ENCODE results near the gene CALU. TPM values are rescaled to one million over a fixed set of nuclear protein-coding genes. Genes with fewer than 3 reads are reported as not detected.
A peak's percentile ranks its signal among the peaks of the same experiment; 100 is the strongest.

The CALU gene
- polyA plus RNA-seq, 1 donor from 2014 or later, result 38.1 TPM

- Histone ChIP-seq H3K79me2 (replicated peaks; ENCODE audit: insufficient read depth, low read length) (peaks cover 6% of the 10 kb centered on the region), H3F3A (ENCODE audit: insufficient read depth, low read length, poor library complexity, severe bottlenecking) (no peaks in the 10 kb centered on the region), H3K27ac (ENCODE audit: low read length) (peak overlapping the region; percentile 52), H3K9me3 (ENCODE audit: low read length) (no peaks in the 10 kb centered on the region), H3K27me3 (ENCODE audit: insufficient read depth, low read depth, low read length) (no peaks in the 10 kb centered on the region), H4K20me1 (ENCODE audit: insufficient read depth) (no peaks in the 10 kb centered on the region), H3K4me2 (ENCODE audit: low read length) (peak overlapping the region; percentile 55), H2AFZ (ENCODE audit: low read depth, low read length) (peak overlapping the region; percentile 88), H3K9ac (ENCODE audit: low read length) (peak overlapping the region; percentile 92), H3K9me2 (ENCODE audit: insufficient read depth, low read length) (no peaks in the 10 kb centered on the region), H3K4me3 (ENCODE audit: low read length) (peak overlapping the region; percentile 98), H3K36me3 (ENCODE audit: insufficient read depth, low read length) (no peaks in the 10 kb centered on the region)
- TF ChIP-seq REST (IDR thresholded peaks at IDR 0.05; ENCODE audit: borderline replicate concordance) (no peak), TAF1 (IDR thresholded peaks at IDR 0.05; ENCODE audit: low read depth) (no peak), EZH2 (IDR thresholded peaks at IDR 0.05; ENCODE audit: borderline replicate concordance, insufficient read depth, low read length, poor library complexity, severe bottlenecking) (no peak), EP300 (conservative IDR thresholded peaks at IDR 0.05; ENCODE audit: poor library complexity, severe bottlenecking) (no peak)
- TF ChIP-seq, protein P1, sequence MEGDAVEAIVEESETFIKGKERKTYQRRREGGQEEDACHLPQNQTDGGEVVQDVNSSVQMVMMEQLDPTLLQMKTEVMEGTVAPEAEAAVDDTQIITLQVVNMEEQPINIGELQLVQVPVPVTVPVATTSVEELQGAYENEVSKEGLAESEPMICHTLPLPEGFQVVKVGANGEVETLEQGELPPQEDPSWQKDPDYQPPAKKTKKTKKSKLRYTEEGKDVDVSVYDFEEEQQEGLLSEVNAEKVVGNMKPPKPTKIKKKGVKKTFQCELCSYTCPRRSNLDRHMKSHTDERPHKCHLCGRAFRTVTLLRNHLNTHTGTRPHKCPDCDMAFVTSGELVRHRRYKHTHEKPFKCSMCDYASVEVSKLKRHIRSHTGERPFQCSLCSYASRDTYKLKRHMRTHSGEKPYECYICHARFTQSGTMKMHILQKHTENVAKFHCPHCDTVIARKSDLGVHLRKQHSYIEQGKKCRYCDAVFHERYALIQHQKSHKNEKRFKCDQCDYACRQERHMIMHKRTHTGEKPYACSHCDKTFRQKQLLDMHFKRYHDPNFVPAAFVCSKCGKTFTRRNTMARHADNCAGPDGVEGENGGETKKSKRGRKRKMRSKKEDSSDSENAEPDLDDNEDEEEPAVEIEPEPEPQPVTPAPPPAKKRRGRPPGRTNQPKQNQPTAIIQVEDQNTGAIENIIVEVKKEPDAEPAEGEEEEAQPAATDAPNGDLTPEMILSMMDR (IDR thresholded peaks at IDR 0.05; ENCODE audit: poor library complexity, severe bottlenecking), result no peak
Observed at GRCh38 chr7:128791972-128792327, 52.8 kb downstream of the CALU start.

DNA sequence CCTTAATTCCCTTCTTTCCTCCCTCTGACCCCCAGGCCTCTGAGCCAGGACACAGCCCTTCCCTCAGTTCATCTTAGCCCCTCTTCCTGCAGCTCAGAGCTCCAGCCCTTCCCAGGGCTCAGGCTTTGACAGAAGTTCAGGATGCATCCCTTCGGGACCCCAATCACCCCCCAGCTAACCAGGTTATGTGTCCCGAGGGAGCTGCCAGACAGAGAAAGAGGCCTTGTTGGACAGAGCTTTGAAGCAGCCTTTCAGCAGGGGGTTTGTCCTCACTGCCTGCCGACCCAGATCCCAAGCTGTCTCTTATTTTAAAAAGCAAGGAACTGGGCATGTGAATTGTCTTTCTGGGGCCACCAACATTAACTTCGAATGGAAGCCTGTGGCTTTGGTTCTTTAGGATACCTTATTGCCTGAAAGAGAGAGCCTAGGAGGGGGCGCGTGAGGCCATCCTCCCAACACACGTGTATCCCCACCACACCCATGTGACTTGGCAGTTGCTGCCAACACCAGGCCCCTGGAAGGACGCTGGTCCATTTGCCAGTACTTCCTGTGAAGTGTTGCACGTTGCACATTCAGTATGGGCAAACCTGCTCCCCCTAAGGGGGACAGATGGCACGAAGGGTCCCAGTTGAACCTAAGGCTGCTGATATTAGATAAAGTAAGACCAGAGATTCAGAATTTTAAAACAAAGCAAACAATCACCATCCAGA, 53.5 kb downstream of the CALU start:
- H2AFZ ChIP-seq (ENCODE audit: low read depth, low read length), result no peak overlapping the region
- TF ChIP-seq EP300 (conservative IDR thresholded peaks at IDR 0.05; ENCODE audit: poor library complexity, severe bottlenecking) (no peak), RAD21 (conservative IDR thresholded peaks at IDR 0.05) (no peak), TAF1 (IDR thresholded peaks at IDR 0.05; ENCODE audit: low read depth) (no peak), MXI1 (conservative IDR thresholded peaks at IDR 0.05; ENCODE audit: poor library complexity, severe bottlenecking) (no peak), SMC3 (conservative IDR thresholded peaks at IDR 0.05; ENCODE audit: poor library complexity) (no peak), POLR2AphosphoS5 (IDR thresholded peaks at IDR 0.05) (no peak), REST (IDR thresholded peaks at IDR 0.05; ENCODE audit: borderline replicate concordance) (no peak)
- TF ChIP-seq, protein P1 (IDR thresholded peaks at IDR 0.05; ENCODE audit: poor library complexity, severe bottlenecking), result no peak
- H4K20me1 ChIP-seq (ENCODE audit: insufficient read depth), result no peaks in the 10 kb centered on the region
- no peaks in the 10 kb centered on the region for H3F3A ChIP-seq (ENCODE audit: insufficient read depth, low read length, poor library complexity, severe bottlenecking)
- no peaks in the 10 kb centered on the region for H3K27me3 ChIP-seq (ENCODE audit: insufficient read depth, low read depth, low read length)
- no peaks in the 10 kb centered on the region for H3K9me2 ChIP-seq (ENCODE audit: insufficient read depth, low read length)
- no peaks in the 10 kb centered on the region for H3K36me3 ChIP-seq (ENCODE audit: insufficient read depth, low read length)
- no peaks in the 10 kb centered on the region for H3K9me3 ChIP-seq (ENCODE audit: low read length)
- H3K4me3 ChIP-seq (ENCODE audit: low read length), result peak overlapping the region; percentile 98
- H3K79me2 ChIP-seq (replicated peaks; ENCODE audit: insufficient read depth, low read length), result peaks cover 6% of the 10 kb centered on the region
- H3K4me2 ChIP-seq (ENCODE audit: low read length), result peak overlapping the region; percentile 65
- no peak overlapping the region for H3K27ac ChIP-seq (ENCODE audit: low read length)
- peak overlapping the region; percentile 92 for H3K9ac ChIP-seq (ENCODE audit: low read length)
